Rectal smooth muscle tissue (tissue), 1 donor: ENCODE data around the gene SET.

Source experiments
- H3K27ac ChIP-seq: one replicate; pipeline ENCODE4 v1.7.0; 2013; ENCODE audit warnings: low read depth, low read length, inconsistent platforms
- H3K27me3 ChIP-seq: one replicate; pipeline ENCODE4 v1.7.0; 2013; ENCODE audit warnings: low read length; ENCODE audit not compliant: control insufficient read depth, insufficient read depth
- H3K36me3 ChIP-seq: one replicate; pipeline ENCODE4 v1.7.0; 2013; ENCODE audit warnings: low read length; ENCODE audit not compliant: control insufficient read depth, insufficient read depth
- H3K4me1 ChIP-seq: one replicate; pipeline ENCODE4 v1.7.0; 2013; ENCODE audit warnings: low read length; ENCODE audit not compliant: control insufficient read depth, insufficient read depth
- H3K4me3 ChIP-seq: one replicate; pipeline ENCODE4 v1.7.0; 2013; ENCODE audit warnings: low read length
- H3K9ac ChIP-seq: one replicate; pipeline ENCODE4 v1.7.0; 2013; ENCODE audit warnings: low read length

The SET gene

GRCh38 chr9:128729766-128730517 lies 40.9 kb downstream of the SET start:
- Histone ChIP-seq H3K4me1 (no peaks in the 10 kb centered on the region), H3K27ac (no peak overlapping the region), H3K36me3 (peaks cover 5% of the 10 kb centered on the region), H3K9ac (no peak overlapping the region), H3K4me3 (no peak overlapping the region), H3K27me3 (no peaks in the 10 kb centered on the region)

- H3K4me3 ChIP-seq, result no peak overlapping the region
- peaks cover 5% of the 10 kb centered on the region for H3K36me3 ChIP-seq
- H3K4me1 ChIP-seq, result no peaks in the 10 kb centered on the region
- H3K27ac ChIP-seq, result no peak overlapping the region
- H3K9ac ChIP-seq, result no peak overlapping the region
- no peaks in the 10 kb centered on the region for H3K27me3 ChIP-seq
Observed at GRCh38 chr9:128731093-128731492, 42.1 kb downstream of the SET start.

- H3K27ac ChIP-seq, result no peak overlapping the region
- H3K4me1 ChIP-seq, result no peaks in the 10 kb centered on the region
- peaks cover 5% of the 10 kb centered on the region for H3K36me3 ChIP-seq
- H3K27me3 ChIP-seq, result no peaks in the 10 kb centered on the region
- no peak overlapping the region for H3K4me3 ChIP-seq
- no peak overlapping the region for H3K9ac ChIP-seq
Observed at GRCh38 chr9:128731691-128732090, 42.7 kb downstream of the SET start.

- no peaks in the 10 kb centered on the region for H3K4me1 ChIP-seq
Observed at GRCh38 chr9:128732576-128732975, 43.6 kb downstream of the SET start.

GRCh38 chr9:128733256-128733655 lies 44.2 kb downstream of the SET start:
- Histone ChIP-seq H3K9ac (no peak overlapping the region), H3K4me1 (no peaks in the 10 kb centered on the region), H3K4me3 (no peak overlapping the region), H3K27ac (no peak overlapping the region), H3K27me3 (no peaks in the 10 kb centered on the region), H3K36me3 (peaks cover 9% of the 10 kb centered on the region)

More at GRCh38 chr9:128732576-128732975, 43.6 kb downstream of the SET start:
- Histone ChIP-seq H3K27ac (no peak overlapping the region), H3K9ac (no peak overlapping the region), H3K36me3 (peaks cover 9% of the 10 kb centered on the region), H3K27me3 (no peaks in the 10 kb centered on the region), H3K4me3 (no peak overlapping the region)

GRCh38 chr9:128735373-128735772 lies 46.4 kb downstream of the SET start:
- H3K27me3 ChIP-seq, result no peaks in the 10 kb centered on the region
- no peak overlapping the region for H3K4me3 ChIP-seq
- H3K9ac ChIP-seq, result no peak overlapping the region
- peaks cover 19% of the 10 kb centered on the region for H3K36me3 ChIP-seq
- H3K4me1 ChIP-seq, result no peaks in the 10 kb centered on the region
- H3K27ac ChIP-seq, result no peak overlapping the region

GRCh38 chr9:128742401-128742800 lies 53.4 kb downstream of the SET start:
- Histone ChIP-seq H3K27ac (no peak overlapping the region), H3K9ac (no peak overlapping the region), H3K27me3 (no peaks in the 10 kb centered on the region), H3K36me3 (peaks cover 16% of the 10 kb centered on the region), H3K4me3 (no peak overlapping the region), H3K4me1 (no peaks in the 10 kb centered on the region)

- no peaks in the 10 kb centered on the region for H3K27me3 ChIP-seq
- H3K4me1 ChIP-seq, result no peaks in the 10 kb centered on the region
- H3K9ac ChIP-seq, result no peak overlapping the region
- H3K36me3 ChIP-seq, result peaks cover 15% of the 10 kb centered on the region
- H3K4me3 ChIP-seq, result no peak overlapping the region
- H3K27ac ChIP-seq, result no peak overlapping the region
Observed at GRCh38 chr9:128743421-128743820, 54.4 kb downstream of the SET start.
